Ishikawa (cell line): Measurements from ENCODE around the gene ZNHIT1.

Experiments used
- CEBPB ChIP-seq: IDR thresholded peaks from 2 replicates; pipeline ENCODE4 v1.6.1; 2012
- CREB1 ChIP-seq: IDR thresholded peaks from 2 replicates; pipeline ENCODE4 v1.6.1; 2012; ENCODE audit warnings: low read depth
- EGR1 ChIP-seq: IDR thresholded peaks from 2 replicates; pipeline ENCODE4 v1.6.1; 2012
- EP300 ChIP-seq: IDR thresholded peaks from 2 replicates; pipeline ENCODE4 v1.6.1; 2012; ENCODE audit warnings: borderline replicate concordance
- FOXM1 ChIP-seq: IDR thresholded peaks from 2 replicates; pipeline ENCODE4 v1.6.1; 2012; ENCODE audit warnings: low read depth, borderline replicate concordance
- NFIC ChIP-seq: IDR thresholded peaks from 2 replicates; pipeline ENCODE4 v1.6.1; 2012
- RAD21 ChIP-seq: IDR thresholded peaks from 2 replicates; pipeline ENCODE4 v1.6.1; 2012; ENCODE audit warnings: low read depth
- REST ChIP-seq: IDR thresholded peaks from 2 replicates; pipeline ENCODE4 v1.6.1; 2012; ENCODE audit warnings: low read depth, mild to moderate bottlenecking
- TAF1 ChIP-seq: IDR thresholded peaks from 2 replicates; pipeline ENCODE4 v1.6.1; 2012; ENCODE audit warnings: low read depth, mild to moderate bottlenecking
- TCF12 ChIP-seq: IDR thresholded peaks from 2 replicates; pipeline ENCODE4 v1.6.1; 2012; ENCODE audit warnings: low read depth
- TEAD4 ChIP-seq: IDR thresholded peaks from 2 replicates; pipeline ENCODE4 v1.6.1; 2012
- USF1 ChIP-seq: IDR thresholded peaks from 2 replicates; pipeline ENCODE4 v1.6.1; 2012
- YY1 ChIP-seq: IDR thresholded peaks from 2 replicates; pipeline ENCODE4 v1.6.1; 2012; ENCODE audit warnings: low read depth
- ZBTB7A ChIP-seq: IDR thresholded peaks from 2 replicates; pipeline ENCODE4 v1.6.1; 2012; ENCODE audit warnings: low read depth
- TF ChIP-seq, protein P1 (sequence below): IDR thresholded peaks from 2 replicates; pipeline ENCODE4 v1.6.1; 2012

ZNHIT1 gene

DNA sequence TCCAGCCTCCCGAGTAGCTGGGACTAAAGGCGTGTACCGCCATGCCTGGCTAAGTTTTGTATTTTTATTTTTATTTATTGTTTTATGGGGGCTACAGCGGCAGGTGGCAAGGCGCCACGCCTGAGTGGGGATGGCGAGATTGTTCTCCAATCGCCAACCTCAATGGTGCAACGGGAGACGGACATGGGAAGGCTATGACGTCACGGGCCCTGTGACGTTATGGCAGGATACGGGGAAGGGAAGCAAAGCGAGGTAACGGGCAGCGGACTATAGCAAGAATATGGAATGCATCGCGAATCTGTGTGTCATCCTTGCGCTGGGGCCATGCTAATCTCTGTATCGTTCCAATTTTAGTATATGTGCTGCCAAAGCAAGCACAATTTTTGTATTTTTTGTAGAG is 51.7 kb downstream of the ZNHIT1 start:
- no peak for TF ChIP-seq TAF1
- no peak for TF ChIP-seq TCF12

GRCh38 chr7:101271021-101271420 is 53.1 kb downstream of the ZNHIT1 start:
- TF ChIP-seq USF1 (no peak), TCF12 (no peak), CREB1 (no peak), ZBTB7A (no peak)

GRCh38 chr7:101273206-101273605 is 55.2 kb downstream of the ZNHIT1 start:
- TF ChIP-seq TAF1 (no peak), USF1 (no peak), RAD21 (no peak), YY1 (no peak), EGR1 (no peak), TEAD4 (no peak), EP300 (no peak), CEBPB (no peak), REST (no peak), TCF12 (no peak), FOXM1 (no peak), CREB1 (no peak), NFIC (no peak), ZBTB7A (no peak)
- TF ChIP-seq, protein P1, sequence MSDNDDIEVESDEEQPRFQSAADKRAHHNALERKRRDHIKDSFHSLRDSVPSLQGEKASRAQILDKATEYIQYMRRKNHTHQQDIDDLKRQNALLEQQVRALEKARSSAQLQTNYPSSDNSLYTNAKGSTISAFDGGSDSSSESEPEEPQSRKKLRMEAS, result no peak
